Esophagus muscularis mucosa (tissue), 4 donors: ENCODE results near the gene SETBP1. TPM values are rescaled to one million over a fixed set of nuclear protein-coding genes. Genes with fewer than 3 reads are reported as not detected.

Source experiments
- DNase-seq: peaks from one replicate; pipeline ENCODE4 v3.0.0-alpha.2; 2017; ENCODE audit errors: extremely low spot score
- H3K27ac ChIP-seq, 4 donors: fragments of 200-600 bp; sonication (generic); replicated peaks in 1 of 4; 1 replicate in 3 of 4; 2 replicates in 1 of 4; pipeline ENCODE4 v1.5.1; 2016 to 2019; ENCODE audit warnings: mild to moderate bottlenecking in 1 of 4
- H3K27me3 ChIP-seq, 4 donors: fragments of 200-600 bp; sonication (generic); one replicate each; pipeline versions ENCODE4 v1.5.1 to v1.6.0; 2016 to 2019
- H3K36me3 ChIP-seq, 4 donors: fragments of 200-600 bp; sonication (generic); one replicate each; pipeline ENCODE4 v1.5.1; 2016 to 2019
- H3K4me1 ChIP-seq, 4 donors: fragments of 200-600 bp; sonication (generic); one replicate each; pipeline ENCODE4 v1.5.1; 2016 to 2019
- H3K4me3 ChIP-seq, 4 donors: fragments of 200-600 bp; sonication (generic); 1 replicate in 2 of 4; 2 replicates in 2 of 4; pipeline ENCODE4 v1.5.1; 2016 to 2019; ENCODE audit warnings: mild to moderate bottlenecking in 4 of 4, moderate library complexity in 1 of 4
- H3K9me3 ChIP-seq, 4 donors: fragments of 200-600 bp; sonication (generic); 1 replicate in 3 of 4; 2 replicates in 1 of 4; pipeline ENCODE4 v1.5.1; 2016 to 2019
- CTCF ChIP-seq, 3 experiments: fragments of 200-600 bp in 2 of 3; fragments of 450-650 bp in 1 of 3; sonication (generic) in 2 of 3; IDR thresholded peaks; one replicate each; pipeline ENCODE4 v1.5.1; 2017 to 2019; ENCODE audit warnings: antibody characterized with exemption in 3 of 3, mild to moderate bottlenecking in 2 of 3, moderate library complexity in 1 of 3
- EP300 ChIP-seq: sonication (generic); formaldehyde crosslinking; IDR thresholded peaks from one replicate; pipeline ENCODE4 v1.6.1; 2017; ENCODE audit warnings: antibody characterized with exemption
- POLR2A ChIP-seq: fragments of 450-650 bp; IDR thresholded peaks from one replicate; pipeline ENCODE4 v1.6.1; 2017; ENCODE audit warnings: antibody characterized with exemption, moderate library complexity, mild to moderate bottlenecking, low read depth
- POLR2AphosphoS5 ChIP-seq, 2 donors: sonication (generic); formaldehyde crosslinking; IDR thresholded peaks; one replicate each; pipeline ENCODE4 v1.6.1; 2017; ENCODE audit warnings: antibody characterized with exemption in 2 of 2
- WGBS: methylation state at CpG from one replicate; pipeline ENCODE4 v1.1.5; 2018; 5-methylcytosine and 5-hydroxymethylcytosine counted together
- intact Hi-C: fragments of 100-400 bp; cut with DNase I; formaldehyde crosslinking; loops from one replicate; pipeline ENCODE4 v1.15.1; 2023
- total RNA-seq, 4 donors: library from RNA; depleted of rRNA; stranded (reverse); fragments of >200 nt; gene quantifications; one replicate each; pipeline versions ENCODE4 v1.1.0 to v1.2.1, GENCODE V29; 2016

The SETBP1 gene
- total RNA-seq, 4 donors from 2014 or later, result 40.9 to 86.5 (median 65.1) TPM

DNA sequence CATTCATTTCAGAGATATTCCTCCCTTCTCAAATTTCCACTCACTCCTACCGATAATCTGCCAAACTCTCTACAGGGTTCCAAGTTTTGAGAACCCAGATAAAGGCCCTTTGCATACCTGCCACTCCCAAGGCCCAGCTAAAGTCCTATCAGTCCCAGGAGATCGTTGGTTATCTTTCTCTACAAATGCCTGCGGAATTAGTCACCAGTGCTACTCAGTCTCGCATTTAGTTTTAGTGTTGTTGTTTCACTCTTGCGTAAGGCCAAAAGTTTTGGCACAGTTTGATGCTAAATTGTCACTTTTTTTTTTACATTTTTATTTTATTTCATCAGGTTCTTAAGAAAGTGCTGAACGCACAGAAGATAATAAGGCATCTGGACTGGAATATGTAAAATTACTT is 29.2 kb upstream of the SETBP1 start:
- H3K27me3 ChIP-seq, result no peaks in the 10 kb centered on the region
- peaks cover 0 to 17% (median 12%) of the 10 kb centered on the region in 4 donors for H3K4me1 ChIP-seq
- no peaks in the 10 kb centered on the region for H3K9me3 ChIP-seq
- intact Hi-C loops, result no loop called here
- DNase-seq, result peak; percentile 14
- H3K4me3 ChIP-seq, result no peak overlapping the region
- TF ChIP-seq CTCF (IDR thresholded peaks at IDR 0.05), result no peak
- TF ChIP-seq POLR2A, result no peak
- TF ChIP-seq EP300, result no peak
- TF ChIP-seq POLR2AphosphoS5 (IDR thresholded peaks at IDR 0.05), result no peak
- WGBS, result 50% methylated on average over 6 of the region's 6 CpGs
- no peaks in the 10 kb centered on the region for H3K36me3 ChIP-seq
- H3K27ac ChIP-seq, result no peak overlapping the region

GRCh38 chr18:44651918-44652572 is 28.6 kb upstream of the SETBP1 start:
- Histone ChIP-seq H3K36me3 (no peaks in the 10 kb centered on the region), H3K27me3 (no peaks in the 10 kb centered on the region), H3K9me3 (no peaks in the 10 kb centered on the region), H3K4me1 (peaks cover 0 to 17% (median 12%) of the 10 kb centered on the region in 4 donors), H3K4me3 (no peak overlapping the region), H3K27ac (no peak overlapping the region)
- WGBS, result 92% methylated on average over 6 of the region's 6 CpGs
- intact Hi-C loops, result no loop called here
- TF ChIP-seq CTCF (IDR thresholded peaks at IDR 0.05) (no peak), POLR2A (no peak), EP300 (no peak), POLR2AphosphoS5 (IDR thresholded peaks at IDR 0.05) (no peak)
- peak; percentile 17 for DNase-seq

- WGBS, result 81% methylated on average over 4 of the region's 4 CpGs
- DNase-seq, result no peak
- Histone ChIP-seq H3K9me3 (no peaks in the 10 kb centered on the region), H3K4me3 (no peak overlapping the region), H3K4me1 (peaks cover 0 to 17% (median 12%) of the 10 kb centered on the region in 4 donors), H3K36me3 (no peaks in the 10 kb centered on the region), H3K27me3 (no peaks in the 10 kb centered on the region), H3K27ac (no peak overlapping the region)
- TF ChIP-seq CTCF (IDR thresholded peaks at IDR 0.05) (no peak), EP300 (no peak), POLR2A (no peak), POLR2AphosphoS5 (IDR thresholded peaks at IDR 0.05) (no peak)
- intact Hi-C loops, result no loop called here
Observed at GRCh38 chr18:44652722-44653121, 28.0 kb upstream of the SETBP1 start.

GRCh38 chr18:44654573-44654972 is 26.1 kb upstream of the SETBP1 start:
- Histone ChIP-seq H3K36me3 (no peaks in the 10 kb centered on the region), H3K4me3 (no peak overlapping the region), H3K27me3 (no peaks in the 10 kb centered on the region), H3K4me1 (peaks cover 0 to 17% (median 12%) of the 10 kb centered on the region in 4 donors), H3K27ac (no peak overlapping the region), H3K9me3 (no peaks in the 10 kb centered on the region)
- DNase-seq, result no peak
- intact Hi-C loops, result no loop called here
- no peak for TF ChIP-seq POLR2A
- no peak for TF ChIP-seq EP300
- no peak for TF ChIP-seq POLR2AphosphoS5 (IDR thresholded peaks at IDR 0.05)
- TF ChIP-seq CTCF (IDR thresholded peaks at IDR 0.05), result no peak
- WGBS, result 24% methylated on average over 2 of the region's 3 CpGs

GRCh38 chr18:44655435-44655834 is 25.3 kb upstream of the SETBP1 start:
- Histone ChIP-seq H3K9me3 (no peaks in the 10 kb centered on the region), H3K36me3 (no peaks in the 10 kb centered on the region), H3K4me1 (peaks cover 0 to 17% (median 12%) of the 10 kb centered on the region in 4 donors), H3K27ac (no peak overlapping the region), H3K4me3 (no peak overlapping the region), H3K27me3 (no peaks in the 10 kb centered on the region)
- DNase-seq, result no peak
- intact Hi-C loops, result no loop called here
- TF ChIP-seq EP300 (no peak), POLR2AphosphoS5 (IDR thresholded peaks at IDR 0.05) (no peak)
- 69% methylated on average over 2 of the region's 2 CpGs for WGBS
